ENCODE measurements around the gene GLB1L3.
"Not testable (repeated sequence)": the region's sequence is repeated elsewhere in the genome, so short reads cannot be mapped to it uniquely, and the experiment has no call there.

Gene GLB1L3

DNA sequence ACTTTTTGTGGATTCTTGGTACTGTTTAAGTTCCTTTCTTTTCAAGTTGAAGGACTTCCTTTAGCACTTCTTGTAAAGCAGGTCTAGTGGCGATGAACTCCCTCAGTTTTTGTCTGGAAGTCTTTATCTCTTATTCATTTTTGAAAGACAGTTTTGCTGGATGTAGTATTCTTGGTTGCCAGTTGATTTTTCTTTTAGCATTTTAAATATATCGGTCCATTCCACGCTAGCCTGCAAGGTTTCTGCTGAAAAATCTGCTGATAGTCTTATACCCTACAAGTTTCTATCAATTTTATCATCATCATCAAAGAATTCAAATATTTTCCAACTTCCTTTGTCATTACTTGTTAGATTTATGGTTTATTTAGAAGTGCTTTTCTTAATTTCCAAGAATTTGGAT, 40.9 kb downstream of the GLB1L3 start:
- DNase-seq: no peak

DNA sequence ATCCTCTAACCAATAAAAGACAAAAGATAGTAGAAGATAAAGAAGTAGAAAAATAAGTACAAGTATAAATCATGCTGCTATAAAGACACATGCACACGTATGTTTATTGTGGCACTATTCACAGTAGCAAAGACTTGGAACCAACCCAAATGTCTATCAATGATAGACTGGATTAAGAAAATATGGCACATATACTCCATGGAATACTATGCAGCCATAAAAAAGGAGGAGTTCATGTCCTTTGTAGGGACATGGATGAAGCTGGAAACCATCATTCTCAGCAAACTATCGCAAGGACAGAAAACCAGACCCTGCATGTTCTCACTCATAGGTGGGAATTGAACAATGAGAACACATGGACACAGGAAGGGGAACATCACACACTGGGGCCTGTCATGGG, 45.2 kb downstream of the GLB1L3 start:
- not testable (repeated sequence) for DNase-seq

DNA sequence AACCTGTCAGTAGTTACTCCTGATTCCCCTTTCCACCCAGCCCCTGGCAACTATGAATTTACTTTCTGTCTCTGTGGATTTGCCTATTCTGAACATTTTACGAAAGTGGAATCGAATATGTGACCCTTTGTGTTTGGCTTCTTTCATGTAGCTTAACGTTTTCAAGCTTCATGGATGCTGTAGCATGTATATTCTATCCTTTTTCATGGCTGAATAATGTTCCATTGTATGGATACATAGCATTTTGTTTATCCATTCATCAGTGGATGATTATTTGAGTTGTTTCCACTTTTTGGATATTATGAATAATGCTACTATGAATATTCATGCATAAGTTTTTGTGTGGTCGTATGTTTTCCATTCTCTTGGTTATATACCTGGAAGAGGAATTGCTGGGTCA, 46.4 kb downstream of the GLB1L3 start:
- no peak for DNase-seq

GRCh38 chr11:134328433-134328832, 52.3 kb downstream of the GLB1L3 start:
- no peak for DNase-seq

DNA sequence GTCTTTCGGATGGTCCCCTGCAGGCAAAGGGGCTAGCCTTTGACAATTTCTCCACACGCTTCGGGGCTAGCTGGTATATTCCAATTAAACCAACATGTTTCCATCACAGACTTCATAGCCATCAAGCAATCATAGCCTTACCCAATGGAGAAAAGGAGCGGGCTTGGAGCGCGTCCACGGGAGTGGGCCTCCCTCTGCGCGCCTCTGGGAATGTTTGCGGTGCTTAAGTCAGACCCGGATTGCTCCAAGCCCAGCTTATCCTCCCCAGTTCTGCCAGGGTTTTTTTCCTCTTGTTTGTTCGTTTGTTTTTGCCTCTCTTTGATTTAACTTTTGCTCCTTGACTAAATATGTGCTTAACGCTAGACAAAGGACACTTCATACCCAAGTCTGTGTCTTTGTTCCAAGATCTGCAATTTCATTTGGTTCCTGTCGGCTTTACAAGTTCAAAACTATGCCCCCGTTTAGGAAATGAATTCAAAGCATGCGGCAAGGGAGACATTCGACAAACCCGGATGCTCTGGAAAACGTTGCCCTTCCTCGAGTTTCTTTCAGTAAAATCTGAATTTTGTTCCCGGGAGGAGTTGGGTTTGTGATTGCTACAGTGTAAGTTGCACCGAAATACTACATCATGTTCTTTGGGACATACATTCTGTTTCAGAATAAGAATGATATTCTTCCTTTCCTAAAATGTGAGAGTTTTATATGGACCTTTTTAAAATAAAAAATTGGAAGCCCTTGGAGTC, 54.6 kb downstream of the GLB1L3 start:
- no peak for DNase-seq

DNA sequence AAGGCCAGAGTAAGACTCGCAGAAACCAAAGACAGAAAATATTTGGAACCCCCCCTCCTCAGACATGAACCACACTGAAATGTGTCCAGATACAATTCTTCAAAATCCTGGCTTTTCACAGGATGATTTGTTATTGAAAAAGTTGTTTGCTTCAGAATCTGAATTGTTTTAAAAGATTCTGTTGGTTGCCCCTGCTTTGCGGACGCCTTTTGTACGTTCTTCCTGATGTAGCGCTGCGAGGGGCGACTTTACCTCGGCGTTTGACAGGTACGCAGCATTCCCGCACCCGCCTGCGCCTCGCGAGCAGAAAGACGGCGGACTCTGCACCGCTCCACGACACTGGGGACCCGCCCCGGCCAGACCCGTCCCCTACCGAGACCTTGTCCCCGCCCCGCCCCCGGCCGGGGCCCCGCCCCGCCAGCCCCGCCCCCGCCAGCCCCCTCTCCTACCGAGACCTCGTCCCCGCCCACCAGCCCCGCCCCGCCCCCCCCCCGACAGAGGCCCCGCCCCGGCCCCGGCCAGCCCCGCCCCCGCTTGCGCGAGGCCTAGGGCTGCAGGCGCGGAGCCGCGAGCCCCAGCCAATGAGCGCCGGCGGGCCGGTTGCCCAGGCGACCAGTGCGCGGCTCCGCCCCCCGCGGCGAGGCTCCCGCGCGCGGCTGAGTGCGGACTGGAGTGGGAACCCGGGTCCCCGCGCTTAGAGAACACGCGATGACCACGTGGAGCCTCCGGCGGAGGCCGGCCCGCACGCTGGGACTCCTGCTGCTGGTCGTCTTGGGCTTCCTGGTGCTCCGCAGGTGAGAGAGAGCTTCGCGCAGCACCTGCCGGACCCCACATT, 55.4 kb downstream of the GLB1L3 start, which contains the start of gene GLB1L2:
GLB1L2 (plus strand) TSS at position 635 of the 835 bp plus-strand sequence; CDS start at position 709, 74 bp downstream.
- no peak for DNase-seq

DNA sequence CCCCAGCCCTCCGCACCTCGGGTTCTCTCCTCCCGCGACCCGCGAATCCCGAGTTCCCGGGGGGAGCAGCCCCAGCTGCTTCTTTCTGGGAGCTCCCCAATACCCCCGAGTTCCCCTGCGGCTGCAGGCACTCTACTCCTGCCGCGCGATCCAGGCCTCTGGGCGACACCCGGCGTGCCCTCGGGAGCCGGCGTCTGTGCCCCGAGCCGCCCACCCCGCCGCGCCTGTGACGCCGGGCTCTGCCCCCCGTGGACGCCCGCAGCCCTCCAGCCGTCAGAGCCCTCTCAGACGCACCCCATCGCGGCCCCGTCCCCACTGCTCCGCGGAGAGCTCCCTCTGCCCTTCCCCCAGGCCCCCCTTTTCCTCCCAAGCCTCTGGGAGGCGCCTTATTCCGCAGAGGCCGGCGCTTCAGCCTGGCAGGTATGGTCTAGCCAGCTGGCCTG, 56.0 kb downstream of the GLB1L3 start:
- DNase-seq: no peak

GRCh38 chr11:134332782-134333181, 56.6 kb downstream of the GLB1L3 start:
- DNase-seq: no peak

GRCh38 chr11:134333312-134333711, 57.1 kb downstream of the GLB1L3 start:
- DNase-seq: no peak

GRCh38 chr11:134333946-134334345, 57.8 kb downstream of the GLB1L3 start:
- no peak for DNase-seq

- DNase-seq: no peak
Measured at GRCh38 chr11:134334796-134335571, 58.8 kb downstream of the GLB1L3 start.

DNA sequence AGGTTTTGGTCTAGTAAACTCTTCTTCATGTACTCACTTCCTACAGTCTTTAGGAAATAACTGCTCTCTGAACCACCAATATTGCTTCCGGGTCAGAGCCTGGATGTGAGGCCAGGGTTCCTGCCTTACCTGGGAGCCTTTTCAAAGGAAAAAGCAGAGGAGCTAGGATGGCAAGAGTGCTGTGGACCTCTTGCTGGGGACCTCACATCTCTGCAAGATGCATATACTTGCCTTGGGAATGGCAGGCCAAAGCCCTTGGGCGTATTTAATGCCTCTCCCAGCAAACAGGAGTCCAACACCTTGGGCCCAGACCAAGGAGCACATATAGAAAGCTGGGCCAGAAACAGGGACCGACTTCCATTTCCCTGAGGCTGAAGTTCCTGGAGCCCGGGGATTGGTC, 60.9 kb downstream of the GLB1L3 start:
- DNase-seq: no peak

DNA sequence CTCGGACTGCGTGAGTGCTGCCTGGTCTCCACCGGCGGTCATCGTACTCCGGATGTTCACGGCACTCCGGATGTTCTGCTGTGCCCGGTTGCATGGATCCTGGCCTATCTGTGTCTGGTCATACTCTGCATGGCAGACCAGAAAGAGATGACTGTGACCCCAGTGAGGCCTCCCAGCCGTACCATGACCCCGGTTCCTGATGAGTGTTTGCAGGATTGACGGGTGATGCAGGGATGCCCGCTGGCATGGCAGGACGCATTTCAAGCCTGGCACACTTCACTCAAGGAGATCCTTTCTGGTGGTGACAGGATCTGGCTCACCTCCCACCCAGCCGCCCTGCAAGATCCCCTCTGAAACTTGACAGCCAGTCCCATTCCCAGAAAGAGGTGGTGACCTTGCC, 61.9 kb downstream of the GLB1L3 start:
- no peak for DNase-seq

DNA sequence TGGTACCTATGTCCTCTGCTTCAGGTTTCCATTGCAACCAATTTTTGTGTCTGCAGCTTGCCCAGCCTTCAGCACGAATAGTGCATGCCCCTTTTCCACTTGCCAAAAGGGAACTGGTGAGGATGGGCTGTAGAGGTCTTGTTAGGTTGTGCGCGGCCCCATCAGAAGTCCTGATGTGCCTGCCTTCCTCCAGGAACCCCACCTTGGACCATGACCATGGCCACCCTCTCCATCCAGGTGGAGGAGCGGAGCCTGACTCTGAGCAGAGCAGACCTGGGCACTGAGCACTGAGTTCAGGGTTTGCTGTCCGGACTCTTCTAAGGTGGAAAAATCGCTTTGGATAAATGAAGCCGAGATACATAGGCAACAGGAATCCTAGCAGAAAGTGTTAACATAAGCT, 62.5 kb downstream of the GLB1L3 start:
- no peak for DNase-seq

DNA sequence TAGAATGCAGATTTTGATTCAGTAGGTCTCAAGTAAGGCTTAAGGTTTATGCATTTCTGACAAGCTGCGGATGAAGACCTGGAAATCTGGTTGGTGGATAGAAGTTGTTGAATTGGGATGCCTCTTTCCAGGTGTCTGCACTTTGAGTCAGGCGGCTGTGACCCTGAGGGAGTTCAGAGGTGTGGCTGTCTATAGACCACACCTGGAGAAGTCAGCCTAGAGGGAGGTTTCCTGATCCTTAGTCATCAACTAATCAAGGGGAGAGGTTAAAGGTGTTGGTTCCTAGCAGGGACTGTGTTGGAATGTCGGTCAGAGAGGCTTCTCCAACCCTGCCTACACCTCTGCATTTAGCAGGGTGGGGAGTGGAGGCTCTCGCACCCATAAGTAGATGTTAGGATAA, 63.6 kb downstream of the GLB1L3 start:
- DNase-seq: no peak

GRCh38 chr11:134340354-134340964, 64.3 kb downstream of the GLB1L3 start:
- DNase-seq: no peak

DNA sequence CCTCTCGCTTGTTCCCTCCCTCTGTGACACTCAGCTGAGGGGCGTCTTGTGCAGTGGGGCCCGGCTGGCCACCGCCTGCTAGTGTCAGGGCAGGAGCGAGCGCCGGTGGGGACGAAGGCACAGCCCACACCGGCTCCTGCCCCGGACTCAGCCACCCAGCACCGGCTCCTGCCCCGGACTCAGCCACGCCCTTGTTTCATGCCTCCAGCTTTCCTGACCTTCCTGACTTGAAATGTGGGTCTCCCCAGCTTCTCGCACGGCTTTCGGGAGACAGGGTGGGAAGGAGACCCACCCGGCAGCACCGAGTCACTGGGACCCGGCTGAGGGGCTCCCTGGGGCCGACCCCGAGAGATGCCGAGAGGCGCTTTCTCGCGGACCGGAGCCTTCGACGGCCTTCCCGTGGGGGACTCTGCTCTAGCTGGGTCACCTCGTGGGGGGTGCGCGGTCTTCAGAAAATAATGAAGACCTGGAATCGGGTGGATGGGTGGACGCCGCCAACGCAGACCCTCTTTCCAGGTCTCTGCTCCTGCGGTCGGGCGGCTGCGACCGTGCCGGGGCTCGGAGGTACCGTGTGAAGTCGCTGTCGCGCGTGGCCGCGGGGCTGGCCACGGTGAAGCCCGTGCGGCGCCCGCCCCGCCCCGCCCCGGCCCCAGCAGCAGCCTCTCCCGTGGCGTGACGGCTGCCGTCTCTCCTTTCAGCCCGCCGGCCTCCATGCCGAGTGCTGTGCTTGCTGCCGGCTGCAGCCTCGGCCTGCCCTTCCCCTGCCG, 65.8 kb downstream of the GLB1L3 start:
- no peak for DNase-seq

DNA sequence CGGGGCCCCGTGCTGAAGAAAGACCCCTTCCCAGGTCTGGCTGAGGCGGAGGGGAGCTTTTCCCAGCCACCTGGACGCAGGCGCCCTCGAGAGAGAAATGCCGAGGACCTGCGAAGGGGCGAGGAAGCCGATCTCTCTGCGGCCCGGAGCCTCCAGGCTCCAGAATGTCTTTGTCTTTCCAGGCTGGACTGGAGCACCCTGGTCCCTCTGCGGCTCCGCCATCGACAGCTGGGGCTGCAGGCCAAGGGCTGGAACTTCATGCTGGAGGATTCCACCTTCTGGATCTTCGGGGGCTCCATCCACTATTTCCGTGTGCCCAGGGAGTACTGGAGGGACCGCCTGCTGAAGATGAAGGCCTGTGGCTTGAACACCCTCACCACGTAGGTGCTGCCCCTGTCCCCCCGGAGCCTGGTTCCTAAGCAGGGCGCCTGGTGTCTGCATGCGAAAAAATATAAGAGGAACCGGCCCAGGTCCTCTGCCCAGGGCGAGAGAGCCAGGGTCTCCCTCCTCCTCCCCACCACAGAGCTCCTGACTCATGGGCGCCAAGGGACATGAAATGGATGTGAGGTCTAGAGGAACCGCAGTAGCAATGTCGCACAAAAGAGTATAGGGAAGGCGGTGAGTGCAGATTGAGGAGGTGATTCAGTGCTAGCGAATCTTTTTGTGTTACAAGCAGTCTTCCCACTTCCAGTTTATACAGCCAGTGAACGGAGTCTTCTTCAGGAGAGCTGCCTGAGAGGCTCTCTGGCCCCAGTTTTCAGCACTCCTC, 66.6 kb downstream of the GLB1L3 start:
- no peak for DNase-seq

GRCh38 chr11:134343646-134344045, 67.5 kb downstream of the GLB1L3 start:
- no peak for DNase-seq

DNA sequence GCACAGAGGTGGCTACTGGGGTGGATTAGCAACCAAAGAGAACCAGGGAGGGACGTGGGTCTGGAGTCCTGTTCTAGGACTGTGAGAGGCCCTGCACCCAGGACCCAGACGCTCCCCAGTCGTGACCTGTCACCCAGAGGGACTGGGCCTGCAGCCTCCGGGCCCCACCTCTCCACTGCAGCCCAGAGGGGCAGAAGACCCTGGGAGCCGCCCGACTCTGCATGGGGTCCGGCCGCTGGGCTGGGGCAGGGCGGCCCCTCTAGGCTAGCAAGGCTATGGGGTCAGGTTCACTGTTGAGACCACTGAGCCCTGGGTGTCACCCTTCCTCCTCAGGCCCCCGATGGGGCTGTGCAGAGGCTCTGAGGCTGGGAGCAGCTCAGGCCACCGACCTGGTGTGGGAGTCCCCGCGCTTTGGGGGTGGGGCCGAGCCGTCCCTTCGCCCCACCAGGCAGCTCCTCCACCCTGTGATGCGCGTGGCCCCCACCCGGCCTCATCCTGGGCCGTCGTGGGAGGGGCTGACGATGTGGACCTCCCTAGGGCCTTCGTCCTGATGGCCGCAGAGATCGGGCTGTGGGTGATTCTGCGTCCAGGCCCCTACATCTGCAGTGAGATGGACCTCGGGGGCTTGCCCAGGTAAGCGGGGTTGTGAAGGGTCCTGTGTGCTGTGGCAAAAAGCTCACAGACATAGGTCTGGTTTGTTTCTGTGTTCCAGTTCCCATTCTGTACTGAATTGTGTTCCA, 68.5 kb downstream of the GLB1L3 start:
- not testable (repeated sequence) for DNase-seq

DNA sequence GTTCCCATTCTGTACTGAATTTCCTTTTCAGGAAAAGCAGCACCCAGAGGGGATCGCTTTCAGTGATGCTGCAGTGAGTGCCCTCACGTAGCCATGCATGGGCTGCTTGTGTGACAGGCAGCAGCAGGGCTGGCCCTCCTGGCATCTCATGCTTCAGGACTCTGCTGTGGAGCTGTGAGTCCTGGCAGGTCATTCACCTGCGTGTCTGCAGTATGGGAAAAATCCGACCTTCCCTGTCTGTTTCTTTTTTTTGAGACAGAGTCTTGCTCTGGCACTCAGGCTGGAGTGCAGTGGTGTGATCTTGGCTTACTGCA, 69.0 kb downstream of the GLB1L3 start:
- no peak for DNase-seq

Measured in NCI-H1436 treated with DMSO at 0.1 percent for 48 hours (cell line).